HPDE6-E6E7 (cell line): ENCODE measurements around the gene NFATC2IP.
"Not testable (repeated sequence)": the region's sequence is repeated elsewhere in the genome, so short reads cannot be mapped to it uniquely, and the experiment has no call there.

ENCODE experiments used
- DNase-seq: peaks from one replicate; pipeline ENCODE4 v3.0.0; 2011; ENCODE audit warnings: missing footprints; ENCODE audit errors: extremely low spot score

NFATC2IP gene

DNA sequence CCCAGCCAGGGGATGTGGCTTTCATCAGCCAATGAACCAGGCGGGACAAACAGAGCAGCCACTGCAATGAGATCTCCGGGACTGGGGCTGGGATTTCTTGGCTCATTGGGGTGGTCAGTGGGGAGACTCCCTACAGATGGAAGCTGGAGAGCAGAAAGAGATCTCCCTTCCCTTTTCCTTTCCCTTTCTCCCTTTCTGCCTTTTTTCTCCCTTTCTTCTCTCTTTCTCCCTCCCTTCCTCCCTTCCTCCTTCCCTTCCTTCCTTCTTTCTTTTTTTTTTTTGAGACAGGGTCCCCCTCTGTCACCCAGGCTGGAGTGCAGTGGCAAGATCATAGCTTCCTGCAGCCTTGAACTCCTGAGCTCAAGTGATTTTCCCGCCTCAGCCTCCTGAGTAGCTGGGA is 48.1 kb downstream of the NFATC2IP start:
- DNase-seq, result no peak

DNA sequence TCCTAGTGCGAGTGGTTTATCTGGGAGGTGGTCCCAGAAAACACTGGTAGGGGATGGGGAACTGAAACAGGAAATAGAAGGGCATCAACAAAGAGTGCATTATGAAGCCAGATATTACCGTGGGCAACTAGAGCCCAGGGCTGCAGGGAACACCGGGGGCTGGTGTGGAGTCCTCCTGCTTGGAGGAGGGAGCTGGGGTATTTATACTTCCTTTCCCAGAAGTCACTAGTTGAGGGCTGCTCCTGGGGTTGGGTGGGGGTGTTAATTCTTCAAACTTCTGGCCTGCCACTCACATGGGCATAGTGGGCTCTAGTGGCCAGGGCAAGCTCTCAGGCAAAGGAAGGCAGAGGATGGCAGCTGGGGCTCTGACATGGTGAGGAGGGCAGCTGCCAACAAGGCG is 48.8 kb downstream of the NFATC2IP start:
- DNase-seq, result no peak

GRCh38 chr16:29000019-29000418 is 49.3 kb downstream of the NFATC2IP start:
- DNase-seq, result no peak

- DNase-seq, result not testable (repeated sequence)
Measured at GRCh38 chr16:29004496-29005139, 53.9 kb downstream of the NFATC2IP start.

DNA sequence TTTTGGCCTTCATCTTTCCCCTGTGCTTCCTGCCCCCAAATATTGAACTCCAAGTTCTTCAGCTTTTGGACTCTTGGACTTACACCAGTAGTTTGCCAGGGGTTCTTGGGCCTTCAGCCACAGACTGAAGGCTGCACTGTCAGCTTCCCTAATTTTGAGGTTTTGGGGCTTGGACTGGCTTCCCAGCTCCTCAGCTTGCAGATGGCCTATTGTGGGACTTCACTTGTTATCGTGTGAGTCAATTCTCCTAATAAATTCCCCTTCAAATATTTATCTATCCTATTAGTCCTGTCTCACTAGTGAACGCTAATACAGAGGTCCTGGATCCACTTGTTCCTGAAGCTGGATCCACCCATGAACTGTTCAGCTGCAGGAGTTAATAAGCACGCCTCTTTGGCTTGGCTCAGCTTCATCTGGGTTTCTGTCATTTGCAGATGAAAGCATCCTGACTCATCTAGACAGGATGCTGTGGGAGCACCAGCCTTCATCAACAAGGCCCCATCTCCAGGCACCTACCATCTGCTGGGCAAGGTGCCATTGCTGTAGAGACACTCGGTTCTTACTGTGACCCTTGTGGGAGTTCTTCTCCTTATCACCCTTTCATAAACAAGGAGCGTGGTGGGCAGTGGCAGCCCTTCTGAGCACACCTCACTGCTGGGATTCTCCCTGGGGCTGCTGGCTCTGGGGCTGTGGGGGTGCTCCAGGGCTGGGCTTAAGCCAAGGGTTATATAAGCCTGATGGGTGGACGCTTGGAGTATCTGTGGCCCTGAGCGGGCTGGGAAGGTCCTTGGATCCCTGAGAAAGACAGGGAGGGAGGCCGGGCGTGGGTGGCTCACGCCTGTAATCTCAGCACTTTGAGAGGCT is 57.2 kb downstream of the NFATC2IP start:
- DNase-seq, result no peak

DNA sequence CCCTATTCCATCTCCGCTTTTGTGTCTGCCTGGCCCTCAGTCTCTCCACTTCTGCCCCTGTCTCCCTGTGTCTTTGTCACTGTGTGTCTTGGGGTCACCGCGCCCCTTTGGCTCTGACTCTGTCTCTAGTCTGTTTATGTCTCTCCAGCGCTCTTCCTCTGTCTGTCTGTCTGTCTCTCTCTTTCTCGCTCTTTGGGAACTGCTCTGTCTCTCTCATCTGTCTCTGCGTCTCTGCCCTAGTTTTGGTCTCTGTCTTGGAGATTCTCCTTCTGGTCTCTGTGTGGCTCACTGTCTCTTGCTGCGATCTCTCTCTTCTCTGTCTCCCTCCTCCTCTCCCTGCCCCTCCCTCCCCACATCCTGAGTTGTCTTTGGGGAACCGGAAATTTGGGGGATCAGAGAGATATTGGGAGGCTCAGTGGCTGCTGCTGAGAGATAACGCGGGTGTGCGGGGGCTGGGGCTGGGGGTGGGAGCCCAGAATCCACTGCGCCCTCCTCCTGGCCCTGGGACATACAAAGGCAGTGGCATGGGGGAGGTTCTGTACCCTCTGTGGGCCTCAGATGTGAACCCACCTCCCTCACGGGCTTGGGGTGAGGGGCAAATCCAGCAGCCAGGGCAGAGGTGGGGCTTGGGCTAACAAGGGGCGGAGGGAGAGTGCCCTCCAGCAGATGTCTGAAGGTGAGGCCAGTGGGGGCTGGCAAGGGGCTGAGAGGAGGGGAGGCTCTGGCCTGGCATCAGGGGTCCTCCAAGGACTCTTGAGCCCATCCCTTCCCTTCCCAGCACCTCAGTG is 58.5 kb downstream of the NFATC2IP start:
- no peak for DNase-seq

DNA sequence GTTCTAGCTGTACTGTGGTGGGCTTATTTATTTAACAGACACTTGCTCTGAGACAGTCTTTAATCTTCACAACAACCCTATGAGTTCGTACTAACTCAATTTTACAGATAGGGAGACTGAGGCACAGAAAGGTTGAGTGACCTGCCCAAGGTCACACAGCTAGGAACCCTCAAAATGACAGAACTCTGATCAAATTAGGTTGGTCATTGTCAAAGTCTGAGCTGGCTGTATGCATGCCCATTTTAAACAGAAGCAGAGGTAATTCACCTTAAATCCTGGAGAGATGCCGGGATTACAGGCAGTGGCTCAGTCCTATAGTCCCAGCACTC is 59.1 kb downstream of the NFATC2IP start:
- DNase-seq, result no peak

- no peak for DNase-seq
Measured at GRCh38 chr16:29011112-29011511, 60.4 kb downstream of the NFATC2IP start.

DNA sequence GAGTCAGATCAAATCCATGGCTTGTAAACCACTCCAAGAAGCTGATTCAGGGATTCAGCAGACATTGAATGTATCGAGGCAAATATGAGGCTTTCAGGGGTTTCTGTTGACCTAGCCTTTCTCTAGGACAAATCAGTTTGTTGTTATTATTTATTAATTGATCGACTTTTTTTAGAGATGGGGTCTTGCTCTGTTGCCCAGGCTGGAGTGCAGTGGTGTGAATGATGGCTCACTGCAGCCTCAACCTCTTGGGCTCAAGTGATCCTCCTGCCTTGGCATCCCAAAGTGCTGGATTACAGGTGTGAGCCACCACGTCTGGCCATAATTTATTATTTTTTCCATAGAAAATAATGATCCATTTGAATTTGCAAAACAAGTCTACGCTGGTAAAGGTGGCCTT is 61.1 kb downstream of the NFATC2IP start:
- no peak for DNase-seq

DNA sequence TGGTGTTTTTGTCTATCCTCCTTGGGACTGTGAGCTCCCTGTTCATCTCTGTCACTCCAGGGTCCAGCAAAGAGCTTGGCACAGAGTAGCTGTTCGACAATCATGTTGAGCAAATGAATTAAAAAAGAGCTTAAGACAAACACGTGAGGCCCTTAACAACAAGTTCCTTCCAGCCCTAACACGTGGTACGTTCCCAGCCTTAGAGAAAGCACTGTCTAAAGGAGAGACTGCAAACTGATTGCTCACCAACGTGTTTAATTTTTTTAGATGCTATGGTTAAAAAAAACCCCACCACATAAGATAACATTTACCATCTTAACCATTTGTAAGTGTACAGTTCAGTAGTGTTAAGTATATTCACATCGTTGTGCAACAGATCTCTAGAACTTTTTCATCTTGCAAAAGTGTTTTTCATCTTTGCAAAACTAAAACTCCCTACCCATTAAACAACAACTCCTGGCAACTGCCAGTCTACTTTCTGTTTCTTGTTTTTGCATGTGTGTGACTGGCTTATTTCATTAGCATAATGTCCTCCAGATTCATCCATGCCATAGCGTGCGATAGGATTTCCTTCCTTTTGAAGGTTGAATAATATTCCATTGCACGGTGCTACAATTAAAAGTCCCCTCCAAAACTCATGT is 62.3 kb downstream of the NFATC2IP start:
- DNase-seq, result no peak

GRCh38 chr16:29014561-29015069 is 63.9 kb downstream of the NFATC2IP start:
- no peak for DNase-seq
